ENCODE data around the gene GSX2. TPM values are rescaled to one million over a fixed set of nuclear protein-coding genes. Genes with fewer than 3 reads are reported as not detected.
A peak's percentile ranks its signal among the peaks of the same experiment; 100 is the strongest.

GSX2 gene
- total and polyA plus RNA-seq, 2 of the 8 experiments (the other 6 are each of a cell fraction or from before 2014, with no cell fraction given): not detected

DNA sequence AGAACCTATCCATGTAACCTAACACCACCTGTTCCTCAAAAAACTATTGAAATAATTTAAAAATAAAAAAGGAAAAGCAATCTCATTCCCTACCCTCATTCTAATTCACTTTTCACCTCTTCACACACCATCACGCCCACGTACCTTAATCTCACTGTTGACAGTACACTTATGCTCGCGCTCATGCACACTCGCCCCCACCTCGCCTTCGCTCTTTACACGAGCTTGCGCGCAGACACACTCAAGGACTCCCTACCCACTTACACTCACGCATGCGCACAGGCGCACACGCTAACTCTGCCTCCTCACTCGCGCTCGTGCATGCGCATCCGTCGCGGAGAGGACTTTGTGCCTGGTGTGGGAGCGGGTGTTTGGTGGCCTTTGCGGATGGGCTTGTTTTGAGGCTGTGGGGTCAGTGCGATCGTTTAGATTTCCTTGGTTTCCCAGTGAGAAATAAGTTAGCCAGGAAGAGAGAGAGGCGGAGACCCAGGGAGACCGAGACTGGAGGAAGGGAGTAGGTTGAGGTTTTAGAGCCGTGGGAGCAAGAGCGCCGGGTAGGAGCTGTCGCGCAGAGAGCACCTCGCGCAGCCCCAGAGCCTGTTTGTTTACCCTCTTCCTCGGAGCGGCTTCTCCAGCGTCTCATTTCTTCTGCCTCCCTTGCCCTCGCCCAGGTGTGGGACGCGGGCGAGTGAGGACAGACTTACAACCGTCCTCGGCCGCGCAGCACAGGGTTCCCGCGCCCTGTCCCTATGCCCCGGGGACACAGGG, 8.1 kb upstream of the GSX2 start:
- no peak overlapping the region for H3K14ac ChIP-seq (ENCODE audit: insufficient read length)
- peak overlapping the region; percentile 37 to 60 (median 49); a peak in 7 of 8 replicates for H3K4me3 ChIP-seq (ENCODE audit: extremely low read depth in 1 of 4, insufficient read depth in 2 of 4, low read depth in 3 of 4, low read length in 4 of 4)
- no peak overlapping the region for H3K27ac ChIP-seq (ENCODE audit: low read depth, low read length)
- peak overlapping the region; percentile 62 for H4K8ac ChIP-seq (ENCODE audit: extremely low read depth, insufficient read depth, low read length)
- H4K5ac ChIP-seq (ENCODE audit: insufficient read length, low read depth, low read length): no peak overlapping the region
- no peak overlapping the region for H3K23ac ChIP-seq (ENCODE audit: insufficient read length)
- H2AK5ac ChIP-seq (ENCODE audit: low read depth, low read length): no peak overlapping the region; the same call in 1 of the 2 replicates
- no peaks in the 10 kb centered on the region for H3K36me3 ChIP-seq (ENCODE audit: control insufficient read depth in 2 of 4, insufficient read depth in 4 of 4, low read length in 3 of 4)
- peak overlapping the region; percentile 52 for H4K91ac ChIP-seq (replicated peaks; ENCODE audit: insufficient read length, low read length)
- H3K56ac ChIP-seq (replicated peaks; ENCODE audit: insufficient read length, low read depth, low read length): no peak overlapping the region
- H3K18ac ChIP-seq (ENCODE audit: extremely low read depth, low read length): no peak overlapping the region
- H2BK20ac ChIP-seq (ENCODE audit: low read length): no peak overlapping the region
- no peak overlapping the region; the same call in 1 of the 2 replicates for H2BK5ac ChIP-seq (ENCODE audit: low read depth, low read length)
- H3K9ac ChIP-seq (replicated peaks in 1 of 4; ENCODE audit: extremely low read depth in 1 of 4, low read depth in 3 of 4, low read length in 3 of 4): peak overlapping the region in 1 of 4 experiments; percentile 36; a peak in 1 of 7 replicates
- H2BK120ac ChIP-seq (replicated peaks; ENCODE audit: low read depth, low read length): no peak overlapping the region
- H3K4ac ChIP-seq (replicated peaks; ENCODE audit: insufficient read length, low read depth, low read length): peak overlapping the region; percentile 8
- ChIA-PET POLR2A (ENCODE audit: partially characterized antibody) (no interaction called here), CTCF (ENCODE audit: partially characterized antibody) (interaction anchor here (9.8 kb wide), 1 partner anchor 15 kb away, joined by 62 read pairs; no protein-coding TSS in a partner anchor)
- FAIRE-seq: no peak
- H4K20me1 ChIP-seq (replicated peaks in 1 of 2; ENCODE audit: control insufficient read depth in 1 of 2, insufficient read depth in 2 of 2, low read length in 2 of 2): peaks cover 6 to 10% of the 10 kb centered on the region in 2 experiments
- peaks cover 46 to 70% (median 66%) of the 10 kb centered on the region in 4 experiments for H3K27me3 ChIP-seq (replicated peaks in 1 of 4; ENCODE audit: control insufficient read depth in 3 of 4, extremely low read depth in 1 of 4, insufficient read depth in 3 of 4, low read length in 3 of 4)
- peak overlapping the region; percentile 27; the same call in 1 of the 2 replicates for H2BK12ac ChIP-seq (ENCODE audit: low read depth, low read length)
- H3K4me1 ChIP-seq (replicated peaks in 1 of 4; ENCODE audit: control insufficient read depth in 3 of 4, insufficient read depth in 4 of 4, low read length in 3 of 4): peaks cover 20 to 38% (median 23%) of the 10 kb centered on the region in 4 experiments
- 4 to 100% methylated on average over 2 to 48 of the region's 48 CpGs for WGBS, 2 experiments (ENCODE audit: extremely low coverage in 1 of 2, insufficient coverage in 1 of 2, insufficient read length in 1 of 2, insufficient replicate concordance in 2 of 2, low coverage in 1 of 2, low lambda C conversion rate in 2 of 2, missing lambda C conversion rate in 1 of 2)
- H2BK15ac ChIP-seq (ENCODE audit: low read length): no peak overlapping the region
- H3K79me2 ChIP-seq (ENCODE audit: control insufficient read depth in 1 of 2, insufficient read depth in 2 of 2, low read length in 2 of 2): no peaks in the 10 kb centered on the region
- H3K23me2 ChIP-seq (ENCODE audit: low read depth, low read length): peaks cover 6% of the 10 kb centered on the region; the same call in 1 of the 2 replicates
- no peaks in the 10 kb centered on the region for H3K9me3 ChIP-seq (ENCODE audit: insufficient read depth in 2 of 2, low read depth in 1 of 2, low read length in 1 of 2)
- peak overlapping the region; percentile 96 to 98 for H3K4me2 ChIP-seq (ENCODE audit: insufficient read depth in 1 of 2, low read depth in 2 of 2, low read length in 2 of 2)
- no peak overlapping the region for H2AFZ ChIP-seq (ENCODE audit: low read length)
- peak in 1 of 2 experiments; percentile 52 for DNase-seq (ENCODE audit: low read depth in 1 of 2, low spot score in 2 of 2)
- no peaks in the 10 kb centered on the region for H3K79me1 ChIP-seq (ENCODE audit: low read depth, low read length)
- TF ChIP-seq CHD2 (IDR thresholded peaks at IDR 0.05; ENCODE audit: low read length): no peak
- TF ChIP-seq POLR2AphosphoS5 (IDR thresholded peaks at IDR 0.05; ENCODE audit: low read depth, low read length): no peak
- TF ChIP-seq JUND (IDR thresholded peaks at IDR 0.05; ENCODE audit: low read length): no peak
- TF ChIP-seq, protein P1, sequence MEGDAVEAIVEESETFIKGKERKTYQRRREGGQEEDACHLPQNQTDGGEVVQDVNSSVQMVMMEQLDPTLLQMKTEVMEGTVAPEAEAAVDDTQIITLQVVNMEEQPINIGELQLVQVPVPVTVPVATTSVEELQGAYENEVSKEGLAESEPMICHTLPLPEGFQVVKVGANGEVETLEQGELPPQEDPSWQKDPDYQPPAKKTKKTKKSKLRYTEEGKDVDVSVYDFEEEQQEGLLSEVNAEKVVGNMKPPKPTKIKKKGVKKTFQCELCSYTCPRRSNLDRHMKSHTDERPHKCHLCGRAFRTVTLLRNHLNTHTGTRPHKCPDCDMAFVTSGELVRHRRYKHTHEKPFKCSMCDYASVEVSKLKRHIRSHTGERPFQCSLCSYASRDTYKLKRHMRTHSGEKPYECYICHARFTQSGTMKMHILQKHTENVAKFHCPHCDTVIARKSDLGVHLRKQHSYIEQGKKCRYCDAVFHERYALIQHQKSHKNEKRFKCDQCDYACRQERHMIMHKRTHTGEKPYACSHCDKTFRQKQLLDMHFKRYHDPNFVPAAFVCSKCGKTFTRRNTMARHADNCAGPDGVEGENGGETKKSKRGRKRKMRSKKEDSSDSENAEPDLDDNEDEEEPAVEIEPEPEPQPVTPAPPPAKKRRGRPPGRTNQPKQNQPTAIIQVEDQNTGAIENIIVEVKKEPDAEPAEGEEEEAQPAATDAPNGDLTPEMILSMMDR (IDR thresholded peaks at IDR 0.05; ENCODE audit: control extremely low read depth in 1 of 3, insufficient read depth in 1 of 3, low read depth in 1 of 3, low read length in 3 of 3): no peak
- no peak for TF ChIP-seq GABPA (IDR thresholded peaks at IDR 0.05; ENCODE audit: borderline replicate concordance, insufficient read depth, low read length)
- no peak for TF ChIP-seq SIN3A (conservative IDR thresholded peaks at IDR 0.05 in 1 of 2, IDR thresholded peaks at IDR 0.05 in 1 of 2; ENCODE audit: low read depth in 1 of 2, low read length in 2 of 2)
- TF ChIP-seq RNF2 (IDR thresholded peaks at IDR 0.05; ENCODE audit: borderline replicate concordance, low read depth, low read length, missing control alignments, poor library complexity, severe bottlenecking): peak; percentile 94
- peak; percentile 91 for TF ChIP-seq SUZ12 (IDR thresholded peaks at IDR 0.05; ENCODE audit: low read length)

Measured in H1 (cell line).